T-helper 2 cell treated with Interferon-gamma antibody and Interleukin-4, amounts not matched to agents 5 μg/mL and 100 μg/mL, for 36 hours (primary cell): ENCODE measurements around the gene ANKRD66.

Experiments
- DNase-seq: peaks from one replicate; pipeline ENCODE4 v3.0.0; 2021; ENCODE audit warnings: low spot score
- H3K27ac Mint-ChIP-seq: one replicate; pipeline ENCODE4 v1.8.0; 2021; ENCODE audit warnings: mild to moderate bottlenecking, mixed read lengths
- H3K27me3 Mint-ChIP-seq: one replicate; pipeline ENCODE4 v1.8.0; 2021; ENCODE audit warnings: low read depth, mixed read lengths
- H3K36me3 Mint-ChIP-seq: one replicate; pipeline ENCODE4 v1.8.0; 2021; ENCODE audit warnings: low read depth, mixed read lengths
- H3K4me1 Mint-ChIP-seq: one replicate; pipeline ENCODE4 v1.8.0; 2021; ENCODE audit warnings: low read depth, mixed read lengths
- H3K4me3 Mint-ChIP-seq: one replicate; pipeline ENCODE4 v1.8.0; 2022; ENCODE audit warnings: mild to moderate bottlenecking, moderate library complexity, mixed read lengths
- H3K9me3 Mint-ChIP-seq: one replicate; pipeline ENCODE4 v1.8.0; 2021; ENCODE audit warnings: mixed read lengths

The ANKRD66 gene

GRCh38 chr6:46789434-46790354 lies 43.0 kb downstream of the ANKRD66 start:
- H3K4me3 Mint-ChIP-seq: no peak overlapping the region
- H3K4me1 Mint-ChIP-seq: no peaks in the 10 kb centered on the region
- no peak for DNase-seq
- H3K9me3 Mint-ChIP-seq: no peaks in the 10 kb centered on the region
- no peaks in the 10 kb centered on the region for H3K27me3 Mint-ChIP-seq
- no peaks in the 10 kb centered on the region for H3K36me3 Mint-ChIP-seq
- no peak overlapping the region for H3K27ac Mint-ChIP-seq

- Mint-ChIP-seq H3K9me3 (no peaks in the 10 kb centered on the region), H3K4me3 (no peak overlapping the region), H3K27ac (no peak overlapping the region), H3K27me3 (no peaks in the 10 kb centered on the region), H3K36me3 (no peaks in the 10 kb centered on the region), H3K4me1 (no peaks in the 10 kb centered on the region)
- DNase-seq: no peak
These were observed 43.7 kb downstream of the ANKRD66 start for GRCh38 chr6:46790355-46790874.

- no peak overlapping the region for H3K4me3 Mint-ChIP-seq
- no peaks in the 10 kb centered on the region for H3K9me3 Mint-ChIP-seq
- no peak for DNase-seq
- H3K4me1 Mint-ChIP-seq: no peaks in the 10 kb centered on the region
- H3K27ac Mint-ChIP-seq: no peak overlapping the region
- no peaks in the 10 kb centered on the region for H3K36me3 Mint-ChIP-seq
- H3K27me3 Mint-ChIP-seq: no peaks in the 10 kb centered on the region
These were observed 45.9 kb downstream of the ANKRD66 start for GRCh38 chr6:46792635-46793034.

DNA sequence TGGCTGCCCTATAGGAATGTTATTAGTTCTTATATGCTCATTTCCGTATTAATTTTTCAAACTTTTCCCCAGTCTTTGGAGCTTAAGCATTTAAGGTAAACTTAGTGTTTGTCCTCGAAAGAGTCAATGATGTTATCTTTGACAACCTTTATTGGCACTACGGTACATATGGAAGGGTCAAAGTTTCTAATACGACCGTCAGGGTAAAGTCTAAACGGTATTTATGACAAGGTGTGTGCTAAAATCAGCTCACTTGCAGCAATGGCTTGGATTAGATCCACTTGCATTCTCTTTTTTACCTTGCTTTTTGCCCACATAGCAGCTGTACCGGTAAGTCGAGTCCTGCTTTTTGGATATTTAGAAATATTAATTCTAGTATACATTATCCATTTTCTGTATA lies 46.4 kb downstream of the ANKRD66 start, which contains the start of gene MEP1A:
MEP1A (plus strand) TSS at position 252 of the 400 bp plus-strand sequence; CDS start at position 262, 10 bp downstream.
- Mint-ChIP-seq H3K4me1 (no peaks in the 10 kb centered on the region), H3K36me3 (no peaks in the 10 kb centered on the region), H3K27ac (no peak within 1 kb of the TSS), H3K4me3 (no peak within 1 kb of the TSS), H3K9me3 (no peaks in the 10 kb centered on the region), H3K27me3 (no peaks in the 10 kb centered on the region)
- no peak for DNase-seq

DNA sequence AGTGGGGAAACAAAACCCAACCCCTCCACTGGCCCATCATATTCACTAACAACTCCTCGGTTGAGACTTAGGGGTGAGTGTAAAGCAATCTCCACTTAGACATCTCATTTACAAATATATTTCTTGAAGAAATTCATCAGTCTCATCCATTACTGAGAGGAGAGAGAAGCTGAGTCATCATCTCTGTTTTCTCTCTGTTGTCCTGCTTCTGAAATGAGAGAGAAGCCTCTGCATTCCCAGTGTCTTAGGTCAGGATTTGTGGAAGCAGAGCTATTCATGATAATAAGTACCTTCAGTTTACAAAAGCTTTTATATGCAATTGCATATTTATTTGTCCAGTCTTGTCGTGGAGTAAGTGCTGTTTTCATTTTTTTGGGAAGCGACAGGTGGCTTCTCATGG lies 47.3 kb downstream of the ANKRD66 start:
- Mint-ChIP-seq H3K4me1 (no peaks in the 10 kb centered on the region), H3K4me3 (no peak overlapping the region), H3K27ac (no peak overlapping the region), H3K9me3 (no peaks in the 10 kb centered on the region), H3K27me3 (no peaks in the 10 kb centered on the region), H3K36me3 (no peaks in the 10 kb centered on the region)
- no peak for DNase-seq

- Mint-ChIP-seq H3K9me3 (no peaks in the 10 kb centered on the region), H3K4me1 (no peaks in the 10 kb centered on the region), H3K27ac (no peak overlapping the region), H3K4me3 (no peak overlapping the region), H3K27me3 (no peaks in the 10 kb centered on the region), H3K36me3 (no peaks in the 10 kb centered on the region)
- no peak for DNase-seq
These were observed 49.1 kb downstream of the ANKRD66 start for GRCh38 chr6:46795816-46796215.

DNA sequence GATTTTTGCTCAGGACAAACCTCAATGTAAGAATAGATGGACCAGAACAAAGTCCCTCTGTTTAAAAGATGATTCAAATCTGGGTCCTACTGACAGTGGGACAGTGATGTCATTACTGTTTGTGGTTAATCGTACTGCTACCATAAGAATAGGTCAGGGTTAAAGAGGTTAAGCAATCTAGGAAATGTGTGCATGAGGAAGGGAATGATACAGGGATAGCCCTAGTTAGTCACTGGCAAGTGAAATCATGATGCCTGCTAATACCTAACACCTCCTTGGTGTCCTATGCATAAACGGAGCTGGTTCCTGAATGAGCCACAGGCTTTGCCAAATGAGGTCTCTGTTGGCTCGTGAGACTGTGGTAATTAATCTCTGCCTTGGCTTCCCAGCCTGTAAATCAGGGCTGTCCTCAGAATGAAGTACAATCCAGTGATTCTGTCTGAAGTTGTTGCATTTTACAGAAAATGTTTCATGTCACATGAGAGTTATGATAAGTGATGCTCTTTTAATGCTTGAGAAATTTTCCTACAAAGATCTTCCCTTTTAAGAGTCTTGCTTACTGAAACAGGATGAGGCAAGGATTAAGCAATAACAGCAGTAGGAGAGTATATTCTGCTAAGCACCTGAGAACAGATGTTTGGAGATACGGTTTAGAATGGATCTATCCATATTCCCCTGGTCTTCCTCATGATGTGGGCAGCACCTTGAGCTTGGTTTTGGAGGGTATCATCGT lies 50.3 kb downstream of the ANKRD66 start:
- H3K27me3 Mint-ChIP-seq: peaks cover 2% of the 10 kb centered on the region
- H3K9me3 Mint-ChIP-seq: no peaks in the 10 kb centered on the region
- no peaks in the 10 kb centered on the region for H3K36me3 Mint-ChIP-seq
- H3K27ac Mint-ChIP-seq: no peak overlapping the region
- no peak overlapping the region for H3K4me3 Mint-ChIP-seq
- DNase-seq: no peak
- H3K4me1 Mint-ChIP-seq: no peaks in the 10 kb centered on the region

DNA sequence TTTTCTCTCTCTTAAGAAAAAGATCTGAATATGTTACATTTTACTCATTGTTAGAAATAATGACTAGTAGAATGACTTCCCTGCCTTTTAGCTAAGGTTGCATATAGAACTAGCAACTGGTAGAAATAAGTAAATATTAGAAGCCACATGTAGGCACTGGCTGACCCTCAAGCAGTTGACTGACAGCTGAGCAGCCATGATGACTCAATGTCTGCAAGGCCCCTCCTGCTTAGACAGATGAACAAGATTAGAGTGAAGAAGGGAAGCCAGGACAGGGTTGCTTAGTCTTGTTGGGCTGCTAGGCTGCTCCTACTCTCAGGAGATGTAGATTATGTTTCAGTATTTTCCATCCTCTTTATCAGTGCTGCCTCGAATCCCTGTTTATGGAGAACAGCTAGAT lies 52.9 kb downstream of the ANKRD66 start:
- Mint-ChIP-seq H3K4me3 (no peak overlapping the region), H3K27ac (no peak overlapping the region), H3K36me3 (no peaks in the 10 kb centered on the region), H3K27me3 (peaks cover 2% of the 10 kb centered on the region), H3K4me1 (no peaks in the 10 kb centered on the region), H3K9me3 (no peaks in the 10 kb centered on the region)
- no peak for DNase-seq

GRCh38 chr6:46808806-46809205 lies 62.1 kb downstream of the ANKRD66 start:
- Mint-ChIP-seq H3K36me3 (no peaks in the 10 kb centered on the region), H3K27ac (no peak overlapping the region), H3K4me1 (no peaks in the 10 kb centered on the region), H3K4me3 (no peak overlapping the region), H3K27me3 (peaks cover 7% of the 10 kb centered on the region), H3K9me3 (no peaks in the 10 kb centered on the region)
- DNase-seq: no peak
